MM.1S (cell line): ENCODE measurements around the gene FBN2.

Source experiments
- DNase-seq: peaks from one replicate; pipeline ENCODE4 v3.0.0-alpha.2; 2015
- H2AFZ ChIP-seq: fragments of 300-600 bp; sonication (generic); 2 replicates; pipeline ENCODE4 v1.6.0; 2016; ENCODE audit warnings: antibody characterized with exemption, low read length
- H3F3A ChIP-seq: fragments of 300-600 bp; sonication (generic); 2 replicates; pipeline ENCODE4 v1.6.1; 2016; ENCODE audit warnings: mild to moderate bottlenecking, antibody characterized with exemption, low read length, moderate library complexity, mixed read lengths; ENCODE audit not compliant: insufficient read depth
- H3K27ac ChIP-seq: fragments of 300-600 bp; sonication (generic); 2 replicates; pipeline ENCODE4 v1.5.1; 2016; ENCODE audit warnings: mild to moderate bottlenecking, low read length
- H3K27me3 ChIP-seq: fragments of 300-600 bp; sonication (generic); replicated peaks from 2 replicates; pipeline ENCODE4 v1.6.0; 2016; ENCODE audit warnings: low read length; ENCODE audit not compliant: insufficient read depth
- H3K36me3 ChIP-seq: fragments of 300-600 bp; sonication (generic); replicated peaks from 2 replicates; pipeline ENCODE4 v1.6.1; 2016; ENCODE audit warnings: mild to moderate bottlenecking, low read length, mixed read lengths; ENCODE audit not compliant: insufficient read depth
- H3K4me1 ChIP-seq: fragments of 300-600 bp; sonication (generic); 2 replicates; pipeline ENCODE4 v1.6.1; 2016; ENCODE audit warnings: low read length, mixed read lengths
- H3K4me2 ChIP-seq: fragments of 300-600 bp; sonication (generic); 2 replicates; pipeline ENCODE4 v1.6.0; 2016; ENCODE audit warnings: low read depth, low read length
- H3K4me3 ChIP-seq: fragments of 300-600 bp; sonication (generic); 2 replicates; pipeline ENCODE4 v1.5.1; 2016; ENCODE audit warnings: low read length, mixed read lengths
- H3K79me2 ChIP-seq: fragments of 300-600 bp; sonication (generic); 2 replicates; pipeline ENCODE4 v1.6.1; 2016; ENCODE audit warnings: mixed run types, low read length, mixed read lengths
- H3K9ac ChIP-seq: fragments of 300-600 bp; sonication (generic); 2 replicates; pipeline ENCODE4 v1.6.1; 2016; ENCODE audit warnings: low read length, mixed read lengths
- H3K9me2 ChIP-seq: fragments of 300-600 bp; sonication (generic); replicated peaks from 2 replicates; pipeline ENCODE4 v1.6.1; 2016; ENCODE audit warnings: mild to moderate bottlenecking, low read length, mixed read lengths; ENCODE audit not compliant: insufficient read depth
- H3K9me3 ChIP-seq: fragments of 300-600 bp; sonication (generic); replicated peaks from 2 replicates; pipeline ENCODE4 v1.6.1; 2016; ENCODE audit warnings: mild to moderate bottlenecking, low read length, mixed read lengths; ENCODE audit not compliant: insufficient read depth
- H4K20me1 ChIP-seq: fragments of 300-600 bp; sonication (generic); 2 replicates; pipeline ENCODE4 v1.6.1; 2016; ENCODE audit warnings: mild to moderate bottlenecking, low read length, moderate library complexity, mixed read lengths; ENCODE audit not compliant: insufficient read depth
- CTCF ChIP-seq: fragments of 300-600 bp; sonication (generic); IDR thresholded peaks from 2 replicates; pipeline ENCODE4 v1.5.1; 2016; ENCODE audit warnings: antibody characterized with exemption, low read length, mixed read lengths
- EZH2 ChIP-seq: fragments of 300-600 bp; sonication (generic); optimal IDR thresholded peaks from 2 replicates; pipeline ENCODE3; 2017; ENCODE audit warnings: low read depth, mild to moderate bottlenecking, antibody characterized with exemption, low read length, mixed read lengths
- EZH2phosphoT487 ChIP-seq: fragments of 300-600 bp; sonication (generic); IDR thresholded peaks from 2 replicates; pipeline ENCODE4 v1.6.1; 2018; ENCODE audit warnings: antibody characterized with exemption, low read length

The FBN2 gene

GRCh38 chr5:128284236-128284635, 253.8 kb downstream of the FBN2 start:
- H3K4me2 ChIP-seq = no peak overlapping the region
- no peaks in the 10 kb centered on the region for H3K79me2 ChIP-seq
- TF ChIP-seq EZH2phosphoT487 = no peak
- no peak for TF ChIP-seq CTCF
- no peak for TF ChIP-seq EZH2
- H3K27me3 ChIP-seq = no peaks in the 10 kb centered on the region
- no peak for DNase-seq
- no peak overlapping the region for H3K9ac ChIP-seq
- H3K9me3 ChIP-seq = no peaks in the 10 kb centered on the region
- no peak overlapping the region for H2AFZ ChIP-seq
- H3K36me3 ChIP-seq = no peaks in the 10 kb centered on the region
- no peaks in the 10 kb centered on the region for H4K20me1 ChIP-seq
- H3K4me3 ChIP-seq = no peak overlapping the region
- no peaks in the 10 kb centered on the region for H3K4me1 ChIP-seq
- no peaks in the 10 kb centered on the region for H3K9me2 ChIP-seq
- H3F3A ChIP-seq = no peaks in the 10 kb centered on the region
- no peak overlapping the region for H3K27ac ChIP-seq

GRCh38 chr5:128279345-128279744, 258.7 kb downstream of the FBN2 start:
- no peaks in the 10 kb centered on the region for H3K36me3 ChIP-seq
- H3K27ac ChIP-seq = no peak overlapping the region
- H3K4me3 ChIP-seq = no peak overlapping the region
- H4K20me1 ChIP-seq = no peaks in the 10 kb centered on the region
- DNase-seq = no peak
- no peaks in the 10 kb centered on the region for H3F3A ChIP-seq
- no peaks in the 10 kb centered on the region for H3K9me2 ChIP-seq
- TF ChIP-seq EZH2phosphoT487 = no peak
- no peak for TF ChIP-seq EZH2
- TF ChIP-seq CTCF = no peak
- no peaks in the 10 kb centered on the region for H3K9me3 ChIP-seq
- H3K4me2 ChIP-seq = no peak overlapping the region
- H3K4me1 ChIP-seq = no peaks in the 10 kb centered on the region
- H3K79me2 ChIP-seq = no peaks in the 10 kb centered on the region
- H2AFZ ChIP-seq = no peak overlapping the region
- H3K9ac ChIP-seq = no peak overlapping the region
- no peaks in the 10 kb centered on the region for H3K27me3 ChIP-seq

- DNase-seq = no peak
- Histone ChIP-seq H3F3A (no peaks in the 10 kb centered on the region), H3K27ac (no peak overlapping the region), H3K9ac (no peak overlapping the region), H3K4me1 (no peaks in the 10 kb centered on the region), H2AFZ (no peak overlapping the region), H4K20me1 (no peaks in the 10 kb centered on the region), H3K9me2 (no peaks in the 10 kb centered on the region), H3K36me3 (no peaks in the 10 kb centered on the region), H3K9me3 (no peaks in the 10 kb centered on the region), H3K4me2 (no peak overlapping the region), H3K79me2 (no peaks in the 10 kb centered on the region), H3K27me3 (no peaks in the 10 kb centered on the region), H3K4me3 (no peak overlapping the region)
- no peak for TF ChIP-seq EZH2
- TF ChIP-seq CTCF = no peak
- TF ChIP-seq EZH2phosphoT487 = no peak
Observed at GRCh38 chr5:128276537-128277216, 261.4 kb downstream of the FBN2 start.
